Smooth muscle cell (in vitro differentiated cells): ENCODE data around the gene CRMP1. TPM values are rescaled to one million over a fixed set of nuclear protein-coding genes. Genes with fewer than 3 reads are reported as not detected.

Experiments
- DNase-seq: peaks from one replicate; lab custom pipeline; 2025; ENCODE audit not compliant: unreplicated experiment; lab: John Stamatoyannopoulos, UW
- H2AFZ ChIP-seq: fragments of 200-600 bp; sonication (generic); 2 replicates; pipeline ENCODE4 v1.6.0; 2016; ENCODE audit warnings: antibody characterized with exemption, low read depth, mild to moderate bottlenecking
- H3F3A ChIP-seq: fragments of 200-600 bp; sonication (generic); 2 replicates; pipeline ENCODE4 v1.6.0; 2017; ENCODE audit warnings: antibody characterized with exemption, low read depth
- H3K27ac ChIP-seq: fragments of 200-600 bp; sonication (generic); 2 replicates; pipeline ENCODE4 v1.5.1; 2016; ENCODE audit warnings: low read depth, mild to moderate bottlenecking
- H3K27me3 ChIP-seq: fragments of 200-600 bp; sonication (generic); 2 replicates; pipeline ENCODE4 v1.6.1; 2016; ENCODE audit warnings: low read depth, mild to moderate bottlenecking
- H3K36me3 ChIP-seq: fragments of 200-600 bp; sonication (generic); 2 replicates; pipeline ENCODE4 v1.5.1; 2016; ENCODE audit warnings: low read depth
- H3K4me1 ChIP-seq: fragments of 200-600 bp; sonication (generic); 2 replicates; pipeline ENCODE4 v1.5.1; 2016; ENCODE audit warnings: low read depth
- H3K4me2 ChIP-seq: fragments of 200-600 bp; sonication (generic); 2 replicates; pipeline ENCODE4 v1.6.0; 2016; ENCODE audit warnings: mild to moderate bottlenecking
- H3K4me3 ChIP-seq: fragments of 200-600 bp; sonication (generic); 2 replicates; pipeline ENCODE4 v1.5.1; 2016; ENCODE audit warnings: mild to moderate bottlenecking
- H3K79me2 ChIP-seq: fragments of 200-600 bp; sonication (generic); 2 replicates; pipeline ENCODE4 v1.6.0; 2016; ENCODE audit warnings: low read depth, mild to moderate bottlenecking
- H3K9ac ChIP-seq: fragments of 200-600 bp; sonication (generic); 2 replicates; pipeline ENCODE4 v1.6.0; 2016; ENCODE audit warnings: low read depth
- H3K9me3 ChIP-seq: fragments of 200-600 bp; sonication (generic); replicated peaks from 2 replicates; pipeline ENCODE4 v1.5.1; 2016; ENCODE audit warnings: low read depth
- H4K20me1 ChIP-seq: fragments of 200-600 bp; sonication (generic); 2 replicates; pipeline ENCODE4 v1.6.0; 2016; ENCODE audit warnings: low read depth
- CTCF ChIP-seq: fragments of 200-600 bp; sonication (generic); IDR thresholded peaks from 2 replicates; pipeline ENCODE4 v1.5.1; 2017; ENCODE audit warnings: borderline replicate concordance, mild to moderate bottlenecking, antibody characterized with exemption; ENCODE audit not compliant: insufficient read depth, poor library complexity, severe bottlenecking
- WGBS: methylation state at CpG from one replicate; pipeline ENCODE4 v1.1.7; 2016; ENCODE audit warnings: low lambda C conversion rate; 5-methylcytosine and 5-hydroxymethylcytosine counted together
- polyA plus RNA-seq: library from polyadenylated mRNA; unstranded; fragments of >200 nt; fragmentation: Nextera tagmentation; extraction: Ambion mirVana; gene quantifications from 2 replicates; pipeline ENCODE4 v1.2.1, GENCODE V29; 2016
- total RNA-seq: library from RNA; depleted of rRNA; stranded (reverse); fragments of >200 nt; gene quantifications from 2 replicates; pipeline ENCODE4 v1.2.3, GENCODE V29; 2014

The CRMP1 gene
- total and polyA plus RNA-seq, 2 experiments from 2014 or later, result 12.5 to 18.6 TPM

- no peaks in the 10 kb centered on the region for H3K4me1 ChIP-seq
- no peak overlapping the region for H3K27ac ChIP-seq
- no peaks in the 10 kb centered on the region for H3F3A ChIP-seq
- H3K27me3 ChIP-seq, result no peaks in the 10 kb centered on the region
- H4K20me1 ChIP-seq, result peaks cover 9% of the 10 kb centered on the region
- WGBS, result 96% methylated on average over 10 of the region's 10 CpGs
- no peak overlapping the region for H3K9ac ChIP-seq
- H3K9me3 ChIP-seq, result no peaks in the 10 kb centered on the region
- H3K4me2 ChIP-seq, result no peak overlapping the region
- H3K36me3 ChIP-seq, result no peaks in the 10 kb centered on the region
- TF ChIP-seq CTCF, result no peak
- H3K79me2 ChIP-seq, result no peaks in the 10 kb centered on the region
- DNase-seq, result no peak
- H3K4me3 ChIP-seq, result no peak overlapping the region
- no peak overlapping the region for H2AFZ ChIP-seq
These were observed 84.7 kb downstream of the CRMP1 start for GRCh38 chr4:5808081-5808741.

GRCh38 chr4:5805270-5805669 lies 87.6 kb downstream of the CRMP1 start:
- no peaks in the 10 kb centered on the region for H4K20me1 ChIP-seq
- H3K27me3 ChIP-seq, result no peaks in the 10 kb centered on the region
- TF ChIP-seq CTCF, result no peak
- H3K4me1 ChIP-seq, result no peaks in the 10 kb centered on the region
- WGBS, result 94% methylated on average over 11 of the region's 11 CpGs
- no peak overlapping the region for H3K4me3 ChIP-seq
- no peak overlapping the region for H2AFZ ChIP-seq
- no peak overlapping the region for H3K9ac ChIP-seq
- H3F3A ChIP-seq, result no peaks in the 10 kb centered on the region
- no peaks in the 10 kb centered on the region for H3K36me3 ChIP-seq
- no peak overlapping the region for H3K27ac ChIP-seq
- H3K9me3 ChIP-seq, result no peaks in the 10 kb centered on the region
- no peak overlapping the region for H3K4me2 ChIP-seq
- H3K79me2 ChIP-seq, result no peaks in the 10 kb centered on the region
- DNase-seq, result no peak

- Histone ChIP-seq H3K4me2 (no peak overlapping the region), H3K79me2 (no peaks in the 10 kb centered on the region), H3F3A (no peaks in the 10 kb centered on the region), H2AFZ (no peak overlapping the region), H3K27me3 (no peaks in the 10 kb centered on the region), H3K36me3 (no peaks in the 10 kb centered on the region), H3K27ac (no peak overlapping the region), H3K4me3 (no peak overlapping the region), H3K9me3 (no peaks in the 10 kb centered on the region), H4K20me1 (no peaks in the 10 kb centered on the region), H3K4me1 (no peaks in the 10 kb centered on the region), H3K9ac (no peak overlapping the region)
- no peak for TF ChIP-seq CTCF
- WGBS, result 92% methylated on average over 14 of the region's 14 CpGs
- DNase-seq, result no peak
These were observed 88.2 kb downstream of the CRMP1 start for GRCh38 chr4:5804656-5805055.

GRCh38 chr4:5802565-5802964 lies 90.3 kb downstream of the CRMP1 start:
- no peak overlapping the region for H3K27ac ChIP-seq
- no peak overlapping the region for H3K9ac ChIP-seq
- H4K20me1 ChIP-seq, result no peaks in the 10 kb centered on the region
- no peaks in the 10 kb centered on the region for H3K9me3 ChIP-seq
- H3K36me3 ChIP-seq, result no peaks in the 10 kb centered on the region
- 98% methylated on average over 12 of the region's 12 CpGs for WGBS
- no peak overlapping the region for H3K4me2 ChIP-seq
- no peaks in the 10 kb centered on the region for H3K79me2 ChIP-seq
- DNase-seq, result no peak
- no peak overlapping the region for H2AFZ ChIP-seq
- H3K4me1 ChIP-seq, result no peaks in the 10 kb centered on the region
- TF ChIP-seq CTCF, result no peak
- H3K27me3 ChIP-seq, result no peaks in the 10 kb centered on the region
- no peak overlapping the region for H3K4me3 ChIP-seq
- H3F3A ChIP-seq, result no peaks in the 10 kb centered on the region
